HL-60 (cell line): ENCODE measurements around the gene POT1.

Source experiments
- DNase-seq, 2 experiments: peaks; one replicate each; pipeline ENCODE4 v3.0.0-alpha.2; 2010 to 2020; ENCODE audit warnings: low read depth in 1 of 2, low spot score in 1 of 2
- H3K27ac ChIP-seq: fragments of 250-450 bp; sonication (Bioruptor Pico); replicated peaks from 2 replicates; pipeline ENCODE4 v1.5.1; 2020; ENCODE audit warnings: mild to moderate bottlenecking, moderate library complexity
- H3K27me3 ChIP-seq: fragments of 250-450 bp; sonication (Bioruptor Pico); 2 replicates; pipeline ENCODE4 v1.5.1; 2021; ENCODE audit warnings: mild to moderate bottlenecking, moderate library complexity; ENCODE audit not compliant: insufficient read depth, poor library complexity, severe bottlenecking
- H3K4me3 ChIP-seq: replicated peaks from 2 replicates; pipeline ENCODE4 v1.5.1; 2011; ENCODE audit warnings: mild to moderate bottlenecking, control low read depth, low read length; ENCODE audit not compliant: insufficient read depth
- GABPA ChIP-seq: IDR thresholded peaks from 2 replicates; pipeline ENCODE4 v1.6.1; 2012; ENCODE audit warnings: low read depth
- POLR2AphosphoS5 ChIP-seq: IDR thresholded peaks from 2 replicates; pipeline ENCODE4 v1.6.1; 2012; ENCODE audit warnings: low read depth
- SPI1 ChIP-seq: IDR thresholded peaks from 2 replicates; pipeline ENCODE4 v1.6.1; 2012; ENCODE audit warnings: low read depth, mild to moderate bottlenecking, borderline replicate concordance
- TF ChIP-seq, protein P1 (sequence below): IDR thresholded peaks from one replicate; pipeline ENCODE4 v1.5.1; 2011; ENCODE audit warnings: low read length, control low read depth, inconsistent platforms; ENCODE audit not compliant: insufficient read depth
- TF ChIP-seq, protein P2 (sequence below): IDR thresholded peaks from 2 replicates; pipeline ENCODE4 v1.6.1; 2012; ENCODE audit warnings: low read depth; ENCODE audit not compliant: insufficient replicate concordance

The POT1 gene

DNA sequence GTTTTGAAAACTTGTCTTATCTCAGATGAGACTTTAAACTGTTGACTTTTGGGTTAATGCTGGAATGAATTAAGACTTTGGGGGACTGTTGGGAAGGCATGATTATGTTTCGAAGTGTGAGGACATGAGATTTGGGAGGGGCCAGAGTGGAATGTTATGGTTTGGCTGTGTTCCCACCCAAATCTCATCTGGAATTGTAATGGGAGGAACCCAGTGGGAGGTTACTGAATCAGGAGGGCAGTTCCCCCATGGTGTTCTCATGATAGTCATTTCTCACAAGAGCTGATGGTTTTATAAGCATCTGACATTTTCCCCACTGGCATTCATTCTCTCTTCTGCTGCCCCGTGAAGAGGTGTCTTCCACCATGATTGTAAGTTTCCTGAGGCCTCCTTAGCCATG, 13.8 kb upstream of the POT1 start:
- DNase-seq = no peak
- no peak overlapping the region for H3K27ac ChIP-seq
- no peak overlapping the region for H3K4me3 ChIP-seq
- peaks cover 3% of the 10 kb centered on the region for H3K27me3 ChIP-seq
- TF ChIP-seq, protein P1, sequence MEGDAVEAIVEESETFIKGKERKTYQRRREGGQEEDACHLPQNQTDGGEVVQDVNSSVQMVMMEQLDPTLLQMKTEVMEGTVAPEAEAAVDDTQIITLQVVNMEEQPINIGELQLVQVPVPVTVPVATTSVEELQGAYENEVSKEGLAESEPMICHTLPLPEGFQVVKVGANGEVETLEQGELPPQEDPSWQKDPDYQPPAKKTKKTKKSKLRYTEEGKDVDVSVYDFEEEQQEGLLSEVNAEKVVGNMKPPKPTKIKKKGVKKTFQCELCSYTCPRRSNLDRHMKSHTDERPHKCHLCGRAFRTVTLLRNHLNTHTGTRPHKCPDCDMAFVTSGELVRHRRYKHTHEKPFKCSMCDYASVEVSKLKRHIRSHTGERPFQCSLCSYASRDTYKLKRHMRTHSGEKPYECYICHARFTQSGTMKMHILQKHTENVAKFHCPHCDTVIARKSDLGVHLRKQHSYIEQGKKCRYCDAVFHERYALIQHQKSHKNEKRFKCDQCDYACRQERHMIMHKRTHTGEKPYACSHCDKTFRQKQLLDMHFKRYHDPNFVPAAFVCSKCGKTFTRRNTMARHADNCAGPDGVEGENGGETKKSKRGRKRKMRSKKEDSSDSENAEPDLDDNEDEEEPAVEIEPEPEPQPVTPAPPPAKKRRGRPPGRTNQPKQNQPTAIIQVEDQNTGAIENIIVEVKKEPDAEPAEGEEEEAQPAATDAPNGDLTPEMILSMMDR = no peak
- no peak for TF ChIP-seq GABPA
- TF ChIP-seq POLR2AphosphoS5 = no peak

DNA sequence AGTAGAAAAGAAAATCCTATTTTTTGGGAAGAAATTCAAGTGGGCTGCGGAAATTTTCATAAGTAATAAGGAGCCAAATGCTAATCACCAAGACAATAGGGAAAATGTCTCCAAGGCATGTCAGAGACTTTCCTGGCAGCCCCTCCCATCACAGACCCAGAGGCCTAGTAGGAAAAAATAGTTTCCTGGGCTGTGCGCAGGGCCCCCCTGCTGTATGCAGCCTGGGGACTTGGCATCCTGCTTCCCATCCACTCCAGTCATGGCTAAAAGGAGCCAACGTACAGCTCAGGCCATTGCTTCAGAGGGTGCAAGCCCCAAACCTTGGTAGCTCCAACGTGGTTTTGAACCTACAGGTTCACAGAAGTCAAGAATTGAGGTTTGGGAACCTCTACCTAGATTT, 12.8 kb upstream of the POT1 start:
- no peak for TF ChIP-seq POLR2AphosphoS5
- no peak for TF ChIP-seq SPI1
- TF ChIP-seq, protein P2, sequence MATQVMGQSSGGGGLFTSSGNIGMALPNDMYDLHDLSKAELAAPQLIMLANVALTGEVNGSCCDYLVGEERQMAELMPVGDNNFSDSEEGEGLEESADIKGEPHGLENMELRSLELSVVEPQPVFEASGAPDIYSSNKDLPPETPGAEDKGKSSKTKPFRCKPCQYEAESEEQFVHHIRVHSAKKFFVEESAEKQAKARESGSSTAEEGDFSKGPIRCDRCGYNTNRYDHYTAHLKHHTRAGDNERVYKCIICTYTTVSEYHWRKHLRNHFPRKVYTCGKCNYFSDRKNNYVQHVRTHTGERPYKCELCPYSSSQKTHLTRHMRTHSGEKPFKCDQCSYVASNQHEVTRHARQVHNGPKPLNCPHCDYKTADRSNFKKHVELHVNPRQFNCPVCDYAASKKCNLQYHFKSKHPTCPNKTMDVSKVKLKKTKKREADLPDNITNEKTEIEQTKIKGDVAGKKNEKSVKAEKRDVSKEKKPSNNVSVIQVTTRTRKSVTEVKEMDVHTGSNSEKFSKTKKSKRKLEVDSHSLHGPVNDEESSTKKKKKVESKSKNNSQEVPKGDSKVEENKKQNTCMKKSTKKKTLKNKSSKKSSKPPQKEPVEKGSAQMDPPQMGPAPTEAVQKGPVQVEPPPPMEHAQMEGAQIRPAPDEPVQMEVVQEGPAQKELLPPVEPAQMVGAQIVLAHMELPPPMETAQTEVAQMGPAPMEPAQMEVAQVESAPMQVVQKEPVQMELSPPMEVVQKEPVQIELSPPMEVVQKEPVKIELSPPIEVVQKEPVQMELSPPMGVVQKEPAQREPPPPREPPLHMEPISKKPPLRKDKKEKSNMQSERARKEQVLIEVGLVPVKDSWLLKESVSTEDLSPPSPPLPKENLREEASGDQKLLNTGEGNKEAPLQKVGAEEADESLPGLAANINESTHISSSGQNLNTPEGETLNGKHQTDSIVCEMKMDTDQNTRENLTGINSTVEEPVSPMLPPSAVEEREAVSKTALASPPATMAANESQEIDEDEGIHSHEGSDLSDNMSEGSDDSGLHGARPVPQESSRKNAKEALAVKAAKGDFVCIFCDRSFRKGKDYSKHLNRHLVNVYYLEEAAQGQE = no peak
- TF ChIP-seq, protein P1 = no peak
- no peak overlapping the region for H3K4me3 ChIP-seq
- DNase-seq = no peak
- H3K27ac ChIP-seq = no peak overlapping the region
- no peaks in the 10 kb centered on the region for H3K27me3 ChIP-seq

DNA sequence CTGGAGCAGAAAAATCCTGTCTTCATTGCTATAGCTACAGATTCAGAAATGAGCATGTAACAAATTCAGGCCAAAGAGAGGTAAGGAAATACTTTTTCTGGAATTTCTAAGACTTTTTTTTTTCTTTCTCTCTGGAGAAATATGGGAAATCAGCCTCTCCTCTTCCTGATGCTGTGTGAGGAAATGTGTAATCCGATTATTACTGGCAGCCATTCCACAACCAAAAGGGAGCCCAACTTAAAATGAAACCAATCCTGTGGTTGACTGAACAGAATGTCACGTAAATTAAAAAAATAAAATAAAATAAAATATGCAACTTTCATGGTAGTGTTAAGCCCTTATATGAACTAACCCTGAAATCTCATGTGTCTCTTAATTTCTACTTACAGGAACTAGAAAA, 10.7 kb upstream of the POT1 start:
- Histone ChIP-seq H3K27ac (no peak overlapping the region), H3K27me3 (no peaks in the 10 kb centered on the region), H3K4me3 (no peak overlapping the region)
- TF ChIP-seq SPI1 (no peak), GABPA (no peak), POLR2AphosphoS5 (no peak)
- TF ChIP-seq, protein P2 = no peak
- TF ChIP-seq, protein P1 = no peak
- DNase-seq = no peak

DNA sequence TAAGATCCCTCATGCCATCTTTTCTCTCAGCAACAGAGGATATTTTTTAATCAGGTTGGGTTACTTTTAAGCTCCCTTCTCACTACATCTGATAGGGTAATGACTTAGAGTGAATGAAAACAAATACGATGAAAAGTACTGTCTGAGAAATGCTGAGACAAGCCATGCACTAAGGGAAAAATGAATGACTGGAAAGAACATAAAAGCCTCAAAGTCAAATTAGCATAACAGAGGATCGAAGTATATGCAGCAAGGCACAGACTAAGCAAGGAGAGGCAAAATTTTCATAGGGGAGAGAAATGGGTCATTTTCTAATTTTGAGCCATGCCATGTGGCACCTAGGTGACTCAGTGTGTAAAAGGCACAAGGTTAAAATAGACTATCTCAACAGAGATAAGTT, 8.5 kb upstream of the POT1 start:
- no peak overlapping the region for H3K4me3 ChIP-seq
- no peaks in the 10 kb centered on the region for H3K27me3 ChIP-seq
- H3K27ac ChIP-seq = no peak overlapping the region
- no peak for TF ChIP-seq GABPA
- TF ChIP-seq SPI1 = no peak
- TF ChIP-seq, protein P2 = no peak
- TF ChIP-seq POLR2AphosphoS5 = no peak
- TF ChIP-seq, protein P1 = no peak
- DNase-seq = no peak
